Measurements from ENCODE around the gene KDELR3.

KDELR3 gene

DNA sequence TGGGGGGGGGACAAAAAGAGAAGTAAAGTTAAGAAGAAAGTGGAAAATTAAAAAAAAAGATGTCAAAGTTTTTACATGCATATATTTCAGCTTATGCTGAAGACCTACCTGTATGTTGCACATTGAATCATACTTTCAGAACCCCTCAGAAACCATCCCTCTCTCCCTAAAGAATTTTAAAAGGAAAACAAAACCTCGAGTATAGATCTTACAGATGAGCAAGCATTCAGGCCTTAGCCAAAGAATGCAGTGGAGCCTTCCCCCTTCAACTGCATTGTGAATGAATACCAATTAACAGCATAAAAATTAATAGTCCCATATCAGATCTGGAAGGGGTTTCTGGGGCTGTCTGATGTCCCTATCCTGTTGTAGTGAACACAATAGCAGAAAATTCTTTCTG lies 16.3 kb downstream of the KDELR3 start:
- no peak for DNase-seq

- no peak for DNase-seq
These were observed 17.9 kb downstream of the KDELR3 start for GRCh38 chr22:38485783-38486182.

- no peak for DNase-seq
These were observed 20.1 kb downstream of the KDELR3 start for GRCh38 chr22:38487946-38488345.

- DNase-seq: no peak
These were observed 21.2 kb downstream of the KDELR3 start for GRCh38 chr22:38489142-38489541.

GRCh38 chr22:38489561-38490145 lies 21.8 kb downstream of the KDELR3 start:
- no peak for DNase-seq

GRCh38 chr22:38490475-38490874 lies 22.6 kb downstream of the KDELR3 start:
- no peak for DNase-seq

DNA sequence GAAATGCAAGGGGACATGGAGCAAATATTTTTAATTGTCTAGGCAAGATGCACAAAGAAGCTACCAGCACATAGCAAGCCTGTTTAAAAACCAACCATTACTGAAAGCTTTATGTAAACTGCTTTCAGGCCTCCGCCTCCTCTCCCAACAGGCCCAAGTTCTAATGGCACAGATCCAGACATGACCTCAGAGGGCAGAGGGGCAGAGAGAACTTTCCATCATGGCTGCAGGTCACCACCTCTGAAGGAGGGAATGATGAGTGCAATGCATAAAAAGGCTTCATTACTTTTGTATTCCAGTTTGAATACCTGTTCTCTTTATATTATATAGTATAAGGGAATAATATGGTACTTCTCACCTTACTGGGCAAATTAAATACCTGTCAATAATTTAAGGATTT lies 23.0 kb downstream of the KDELR3 start:
- DNase-seq: no peak

- no peak for DNase-seq
These were observed 23.9 kb downstream of the KDELR3 start for GRCh38 chr22:38491707-38492348.

DNA sequence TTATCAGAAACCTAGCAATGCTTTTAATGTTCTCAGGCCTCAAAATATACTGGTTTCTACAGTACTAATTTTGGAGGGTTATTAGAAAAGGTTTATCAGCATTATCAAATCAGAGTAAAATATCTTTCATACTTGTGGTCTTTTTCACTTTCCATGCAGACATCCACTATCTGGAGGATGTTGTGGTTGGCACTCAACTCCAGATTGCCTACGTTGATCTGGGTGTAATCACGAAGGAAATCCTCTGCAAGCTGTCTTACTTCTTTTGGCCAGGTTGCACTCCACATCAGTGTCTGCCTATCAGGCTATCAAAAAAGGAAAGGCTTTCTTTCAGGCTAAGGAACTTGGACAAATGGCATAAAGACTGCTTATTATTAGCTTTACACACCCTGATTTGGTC lies 26.6 kb downstream of the KDELR3 start:
- DNase-seq: no peak

GRCh38 chr22:38494939-38495338 lies 27.0 kb downstream of the KDELR3 start:
- DNase-seq: no peak

DNA sequence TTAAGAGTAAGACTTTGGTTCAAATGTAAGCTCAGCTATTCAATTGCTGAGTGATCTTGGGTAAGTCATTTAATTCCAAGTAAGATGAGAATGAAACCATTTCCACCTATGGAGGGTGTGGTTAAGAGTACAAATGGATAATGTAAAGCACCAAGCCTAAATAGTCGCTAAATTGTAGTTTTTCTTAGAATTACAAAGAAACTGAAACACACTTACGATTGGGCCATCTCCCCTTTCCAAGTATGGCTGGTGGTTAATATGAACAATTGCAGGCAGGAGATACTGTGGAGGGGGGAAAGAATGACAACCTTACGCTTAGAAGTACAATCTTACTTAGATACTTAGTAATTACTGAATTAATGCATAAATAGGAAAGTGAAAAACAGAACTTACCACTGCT lies 30.0 kb downstream of the KDELR3 start:
- no peak for DNase-seq

GRCh38 chr22:38501797-38502672 lies 34.1 kb downstream of the KDELR3 start:
- DNase-seq: no peak

DNA sequence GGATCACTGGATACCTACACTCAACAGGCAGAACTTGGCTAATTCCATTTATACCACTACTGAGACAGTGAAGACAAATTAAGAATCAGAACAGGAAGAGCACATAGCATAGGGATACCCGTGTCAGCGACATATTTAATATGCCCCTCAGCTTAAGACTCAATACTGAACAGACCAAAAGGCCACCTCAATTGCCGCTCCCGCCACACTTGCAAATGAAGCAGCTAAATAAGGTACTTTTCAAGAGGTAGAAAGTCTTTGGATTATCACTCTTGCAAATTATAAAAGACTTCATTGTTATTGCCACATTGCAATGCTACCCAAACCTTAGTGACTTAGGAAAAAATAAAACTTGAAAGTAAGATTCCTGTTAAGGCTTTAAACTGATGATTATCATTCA lies 35.1 kb downstream of the KDELR3 start:
- DNase-seq: no peak

DNA sequence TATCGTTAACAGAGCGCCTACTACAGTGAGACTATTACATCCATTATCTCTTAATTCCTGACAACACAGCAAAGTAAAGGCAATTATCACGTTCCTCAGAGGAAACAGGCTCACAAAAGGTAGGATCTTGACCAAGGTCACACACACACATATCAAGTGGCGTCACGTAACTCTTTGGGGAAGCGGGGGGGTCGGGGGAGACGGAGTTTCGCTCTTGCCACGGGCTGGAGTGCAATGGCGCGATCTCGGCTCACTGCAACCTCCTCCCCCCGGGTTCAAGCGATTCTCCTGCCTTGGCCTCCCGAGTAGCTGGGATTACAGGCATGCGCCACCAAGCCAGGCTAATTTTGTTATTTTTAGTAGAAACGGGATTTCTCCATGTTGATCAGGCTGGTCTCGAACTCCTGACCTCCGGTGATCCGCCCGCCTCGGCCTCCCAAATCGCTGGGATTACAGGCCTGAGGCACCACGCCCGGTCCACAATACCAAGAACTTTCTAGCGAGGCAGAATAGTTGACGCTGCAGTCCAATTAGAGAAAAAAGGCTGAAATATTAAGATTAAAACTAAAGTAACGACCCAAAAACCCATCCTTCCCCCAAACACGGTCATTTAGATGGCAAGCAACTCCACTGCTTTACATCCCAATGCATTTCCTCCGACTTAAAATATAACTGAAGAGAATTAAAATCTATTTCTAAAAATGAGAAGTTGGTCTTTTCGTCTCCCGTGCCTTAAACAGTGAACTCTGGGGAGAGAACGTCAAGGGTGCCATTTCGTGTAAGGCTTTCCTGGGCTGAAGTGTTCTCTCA lies 37.0 kb downstream of the KDELR3 start:
- DNase-seq: no peak

DNA sequence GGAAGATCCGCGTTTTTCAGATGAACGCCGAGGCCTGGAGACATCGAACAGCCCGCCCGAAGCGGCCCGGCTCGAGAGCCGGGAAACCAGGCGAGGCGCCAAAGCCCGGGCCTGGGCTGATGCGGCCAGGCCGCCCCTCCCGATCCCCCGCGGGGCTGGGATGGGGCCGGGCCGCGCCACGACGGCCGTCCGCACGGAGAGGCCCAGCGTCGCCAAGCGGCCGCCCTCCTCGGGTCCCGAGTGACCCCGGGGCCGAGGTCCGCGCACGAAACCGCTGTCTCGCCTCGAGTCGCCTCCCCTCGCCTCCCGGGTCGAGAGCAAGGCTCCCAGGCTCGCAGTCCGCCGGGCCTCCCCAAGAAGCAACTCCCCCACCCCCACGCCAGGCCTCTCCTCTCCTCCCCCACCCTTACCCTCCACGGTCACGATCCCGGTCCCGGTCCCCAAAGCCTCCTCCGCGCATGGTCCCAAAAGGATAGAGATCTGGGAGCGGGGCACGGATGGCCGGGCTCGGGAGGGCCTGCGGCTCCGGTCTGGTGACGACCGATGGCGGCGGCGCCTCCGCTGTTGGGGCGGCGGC lies 37.7 kb downstream of the KDELR3 start:
- peak; percentile 37 for DNase-seq

GRCh38 chr22:38506118-38506962 lies 38.4 kb downstream of the KDELR3 start, which contains the start of gene DDX17:
Gene DDX17, minus strand, starts transcription at chr22:38506311.
- DNase-seq: peak; percentile 89

DNA sequence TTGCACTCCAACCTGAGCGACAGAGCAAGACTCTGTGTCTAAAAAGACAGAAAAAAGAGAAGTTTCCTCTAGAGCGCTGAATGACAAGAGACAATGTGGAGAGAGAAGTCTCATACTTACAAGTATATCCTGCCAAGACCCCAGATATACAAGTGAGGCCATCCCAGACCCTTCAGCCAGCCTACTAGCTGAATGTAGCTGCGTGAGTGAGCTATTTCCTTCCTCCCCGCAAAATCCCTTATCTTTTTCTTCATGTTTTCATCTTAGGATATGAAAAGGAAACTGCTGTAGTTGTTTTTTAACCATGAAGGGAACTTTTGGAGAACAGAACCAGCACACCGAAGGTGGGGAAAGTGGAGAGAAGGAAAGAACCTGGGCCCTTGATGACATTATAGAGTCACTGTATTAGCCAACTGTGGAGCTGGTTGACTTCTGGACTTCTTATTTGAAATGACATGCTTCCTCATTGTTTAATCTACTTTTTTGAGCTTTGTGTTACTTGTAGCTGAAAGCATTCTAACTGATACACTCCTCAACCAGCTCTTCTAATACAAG lies 42.6 kb downstream of the KDELR3 start:
- no peak for DNase-seq

GRCh38 chr22:38513063-38513462 lies 45.2 kb downstream of the KDELR3 start:
- DNase-seq: no peak

GRCh38 chr22:38518620-38519019 lies 50.7 kb downstream of the KDELR3 start:
- no peak for DNase-seq

DNA sequence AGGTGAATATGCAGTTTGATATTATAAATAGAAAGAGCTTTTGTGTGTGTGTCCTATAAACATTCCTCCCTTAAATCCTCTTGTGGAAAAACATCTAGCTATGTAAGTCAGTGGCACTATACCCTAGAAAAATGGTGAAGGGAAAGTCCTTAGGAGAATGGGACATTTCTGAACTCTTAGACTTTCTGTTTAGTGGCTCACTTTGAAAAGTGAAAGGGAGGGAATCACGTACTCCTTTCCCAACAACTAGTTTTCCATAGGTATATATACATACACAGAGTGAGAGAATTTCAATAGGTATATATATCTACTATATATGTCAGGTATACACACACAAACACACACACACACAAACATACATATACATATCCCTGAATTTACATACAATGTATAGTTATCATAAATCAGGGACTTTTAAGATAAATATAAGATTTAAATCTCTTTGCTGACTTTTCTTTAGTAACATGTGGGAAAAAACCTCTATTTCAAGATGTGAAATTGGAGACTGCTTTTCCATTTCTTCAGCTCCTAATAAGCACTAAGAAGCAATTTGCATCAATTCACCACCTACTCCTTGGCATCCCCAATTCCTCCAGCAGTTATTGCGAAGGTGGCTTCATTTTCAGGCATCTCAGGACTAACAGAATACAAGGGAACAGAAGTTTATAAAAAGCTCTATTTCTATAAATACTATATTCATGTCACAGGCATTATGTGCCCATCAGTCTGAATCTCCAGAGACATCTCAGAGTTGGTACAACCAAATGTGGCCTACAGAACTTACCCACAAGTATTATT lies 51.8 kb downstream of the KDELR3 start:
- no peak for DNase-seq

DNA sequence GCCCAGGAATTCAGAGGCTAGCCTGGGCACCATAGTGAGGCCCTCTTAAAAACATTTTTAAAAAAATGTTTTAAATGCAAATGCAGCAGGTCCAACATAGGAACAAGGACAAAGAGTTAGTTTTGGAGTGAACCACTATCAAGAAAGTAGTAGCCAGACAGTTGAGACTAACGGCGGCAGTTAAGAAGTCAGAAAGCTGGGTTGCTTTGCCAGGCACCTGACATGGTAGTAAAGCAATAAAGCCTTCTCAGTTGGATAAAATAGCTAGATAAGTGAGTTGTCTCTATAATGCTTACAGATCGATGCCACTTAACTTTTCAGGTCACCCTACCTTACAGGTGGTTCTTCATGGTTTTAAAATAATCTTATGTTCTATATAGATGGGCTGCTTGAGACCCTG lies 55.1 kb downstream of the KDELR3 start:
- DNase-seq: no peak

All from NCI-H446 treated with DMSO at 0.1 percent for 48 hours (cell line).